HEK293 (cell line): ENCODE measurements around the gene DCST1.

Experiments
- AEBP2 ChIP-seq: fragments of 450-650 bp; formaldehyde crosslinking; IDR thresholded peaks from 2 replicates; pipeline ENCODE4 v1.5.1; 2016; ENCODE audit warnings: missing biosample characterization, missing genetic modification characterization, borderline replicate concordance
- CTCF ChIP-seq: fragments of 450-650 bp; formaldehyde crosslinking; IDR thresholded peaks from 2 replicates; pipeline ENCODE4 v1.5.1; 2016; ENCODE audit warnings: missing biosample characterization, missing genetic modification characterization
- PBX3 ChIP-seq: sonication (generic); formaldehyde crosslinking; IDR thresholded peaks from 2 replicates; pipeline ENCODE4 v1.8.1; 2022; ENCODE audit warnings: mild to moderate bottlenecking, moderate library complexity, missing genetic modification reagents
- REPIN1 ChIP-seq: fragments of 450-650 bp; formaldehyde crosslinking; IDR thresholded peaks from 2 replicates; pipeline ENCODE4 v1.5.1; 2017; ENCODE audit warnings: missing biosample characterization, missing genetic modification characterization, low read depth
- REST ChIP-seq: fragments of 450-650 bp; formaldehyde crosslinking; IDR thresholded peaks from 2 replicates; pipeline ENCODE4 v1.5.1; 2016; ENCODE audit warnings: missing biosample characterization, missing genetic modification characterization
- ZFP3 ChIP-seq: fragments of 450-650 bp; formaldehyde crosslinking; IDR thresholded peaks from 2 replicates; pipeline ENCODE4 v1.5.1; 2016; ENCODE audit warnings: low read depth, missing biosample characterization, missing genetic modification characterization
- ZFP41 ChIP-seq: fragments of 450-650 bp; formaldehyde crosslinking; IDR thresholded peaks from 2 replicates; pipeline ENCODE4 v1.5.1; 2016; ENCODE audit warnings: missing biosample characterization, missing genetic modification characterization, borderline replicate concordance
- ZNF148 ChIP-seq: fragments of 450-650 bp; formaldehyde crosslinking; IDR thresholded peaks from 2 replicates; pipeline ENCODE4 v1.5.0; 2017; ENCODE audit warnings: missing biosample characterization, missing genetic modification characterization, borderline replicate concordance
- ZNF280C ChIP-seq: fragments of 450-650 bp; formaldehyde crosslinking; IDR thresholded peaks from 2 replicates; pipeline ENCODE4 v1.5.1; 2016; ENCODE audit warnings: missing biosample characterization, missing genetic modification characterization
- ZNF670 ChIP-seq: fragments of 450-650 bp; formaldehyde crosslinking; IDR thresholded peaks from 2 replicates; pipeline ENCODE4 v1.5.1; 2016; ENCODE audit warnings: missing biosample characterization, missing genetic modification characterization, low read depth
- ZNF785 ChIP-seq: fragments of 450-650 bp; formaldehyde crosslinking; IDR thresholded peaks from 2 replicates; pipeline ENCODE4 v1.5.1; 2016; ENCODE audit warnings: missing biosample characterization, missing genetic modification characterization
- ZSCAN5A ChIP-seq: fragments of 450-650 bp; formaldehyde crosslinking; IDR thresholded peaks from 2 replicates; pipeline ENCODE4 v1.5.1; 2016; ENCODE audit warnings: missing biosample characterization, missing genetic modification characterization

- no peak for TF ChIP-seq CTCF (tag by site-specific recombination)
- no peak for TF ChIP-seq ZFP41 (tag by site-specific recombination)
- no peak for TF ChIP-seq ZSCAN5A
- no peak for TF ChIP-seq ZNF785 (tag by site-specific recombination)
- TF ChIP-seq REPIN1 (tag by site-specific recombination), result no peak
- TF ChIP-seq REST, result no peak
- TF ChIP-seq AEBP2 (tag by site-specific recombination), result no peak
- no peak for TF ChIP-seq PBX3 (CRISPR knock-in tag)
- TF ChIP-seq ZNF280C, result no peak
- TF ChIP-seq ZNF148 (tag by site-specific recombination), result no peak
- no peak for TF ChIP-seq ZNF670 (tag by site-specific recombination)
- no peak for TF ChIP-seq ZFP3
These were observed 30.0 kb downstream of the DCST1 start, which contains the start of gene EFNA4 for GRCh38 chr1:155063550-155064110.
